Measurements from ENCODE around the gene AMER1. TPM values are rescaled to one million over a fixed set of nuclear protein-coding genes. Genes with fewer than 3 reads are reported as not detected.

Gene AMER1
- polyA plus RNA-seq, 4 donors, result 1.1 to 4.9 (median 1.9) TPM

DNA sequence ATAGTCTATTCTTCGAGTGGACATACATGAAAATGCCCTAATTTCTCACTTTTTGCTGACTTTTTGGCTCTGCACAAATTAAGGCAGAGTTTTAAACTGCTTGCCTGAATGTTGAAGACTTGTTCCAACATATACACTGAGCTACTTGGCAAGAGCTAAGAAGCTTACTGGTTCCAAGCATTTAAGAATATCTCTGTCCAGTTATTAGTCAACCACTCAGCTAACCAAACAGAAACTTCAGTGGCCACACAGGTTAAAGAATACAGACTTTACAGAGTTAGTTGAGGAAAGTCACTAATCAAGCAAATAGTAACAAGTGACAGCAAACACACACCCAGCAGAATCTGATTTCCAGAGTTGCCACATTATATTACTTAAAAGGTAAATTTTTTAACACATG, 35.5 kb downstream of the AMER1 start:
- H3K27me3 ChIP-seq (ENCODE audit: control insufficient read depth in 3 of 3, insufficient read depth in 3 of 3, low read length in 3 of 3), result no peaks in the 10 kb centered on the region
- no peak for FAIRE-seq
- no peak overlapping the region for H3K4me3 ChIP-seq (ENCODE audit: low read depth in 1 of 3, low read length in 3 of 3)
- DNase-seq, result no peak
- no peaks in the 10 kb centered on the region for H3K36me3 ChIP-seq (ENCODE audit: control insufficient read depth in 3 of 3, insufficient read depth in 2 of 3, low read depth in 1 of 3, low read length in 3 of 3)
- no peaks in the 10 kb centered on the region for H3K4me1 ChIP-seq (ENCODE audit: control insufficient read depth in 3 of 3, insufficient read depth in 2 of 3, low read depth in 1 of 3, low read length in 2 of 3)
- WGBS, 3 donors, result 63 to 70% (median 63%) methylated on average over 1 of the region's 1 CpG
- H3K27ac ChIP-seq (ENCODE audit: low read depth in 1 of 3, low read length in 2 of 3), result no peak overlapping the region
- H3K9me3 ChIP-seq (ENCODE audit: control insufficient read depth in 2 of 2, insufficient read depth in 1 of 2, low read depth in 1 of 2, low read length in 1 of 2), result no peaks in the 10 kb centered on the region

DNA sequence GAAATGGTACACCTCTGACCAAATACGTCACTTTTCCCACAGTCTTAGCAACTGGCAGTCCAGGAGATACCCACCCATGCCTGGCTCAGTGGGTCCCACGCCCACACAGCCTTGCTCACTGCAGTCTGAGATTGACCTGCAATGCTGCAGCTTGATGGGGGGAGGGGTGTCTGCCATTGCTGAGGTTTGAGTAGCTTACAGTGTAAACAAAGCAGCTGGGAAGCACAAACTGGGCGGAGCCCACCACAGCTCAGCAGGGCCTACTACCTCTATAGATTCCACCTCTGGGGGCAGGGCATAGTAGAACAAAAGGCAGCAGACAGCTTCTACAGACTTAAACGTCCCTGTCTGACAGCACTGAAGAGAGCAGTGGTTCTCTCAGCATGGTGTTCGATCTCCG, 52.7 kb downstream of the AMER1 start:
- no peak overlapping the region for H3K4me3 ChIP-seq (ENCODE audit: low read depth in 1 of 3, low read length in 3 of 3)
- H3K27me3 ChIP-seq (ENCODE audit: control insufficient read depth in 3 of 3, insufficient read depth in 3 of 3, low read length in 3 of 3), result no peaks in the 10 kb centered on the region
- no peak for DNase-seq
- H3K27ac ChIP-seq (ENCODE audit: low read depth in 1 of 3, low read length in 2 of 3), result no peak overlapping the region
- no peak for FAIRE-seq
- H3K4me1 ChIP-seq (ENCODE audit: control insufficient read depth in 3 of 3, insufficient read depth in 2 of 3, low read depth in 1 of 3, low read length in 2 of 3), result no peaks in the 10 kb centered on the region
- 62 to 81% (median 70%) methylated on average over 5 to 6 of the region's 6 CpGs for WGBS, 3 donors
- peaks cover 0 to 2% of the 10 kb centered on the region in 2 donors for H3K9me3 ChIP-seq (ENCODE audit: control insufficient read depth in 2 of 2, insufficient read depth in 1 of 2, low read depth in 1 of 2, low read length in 1 of 2)
- no peaks in the 10 kb centered on the region for H3K36me3 ChIP-seq (ENCODE audit: control insufficient read depth in 3 of 3, insufficient read depth in 2 of 3, low read depth in 1 of 3, low read length in 3 of 3)

DNA sequence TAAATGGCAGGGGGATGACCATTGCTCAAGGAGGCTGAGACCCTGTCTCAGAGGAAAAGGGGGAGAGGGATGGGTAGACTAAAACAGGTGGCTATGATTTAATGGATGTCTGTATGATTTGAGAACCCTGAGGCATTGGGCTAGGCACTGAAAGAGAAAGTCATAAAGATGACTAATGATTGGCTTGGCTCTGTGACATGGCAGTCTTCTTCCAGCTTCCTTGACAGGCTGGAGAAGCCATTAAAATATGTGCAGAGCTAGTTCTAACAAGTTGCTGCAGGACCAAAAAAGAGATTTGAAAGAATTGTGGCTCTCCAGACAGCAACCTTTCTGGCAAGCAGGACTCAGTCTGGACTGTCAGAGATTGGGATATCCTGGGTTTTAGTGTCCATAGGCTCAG, 53.6 kb downstream of the AMER1 start:
- H3K36me3 ChIP-seq (ENCODE audit: control insufficient read depth in 3 of 3, insufficient read depth in 2 of 3, low read depth in 1 of 3, low read length in 3 of 3), result no peaks in the 10 kb centered on the region
- peaks cover 0 to 4% of the 10 kb centered on the region in 2 donors for H3K9me3 ChIP-seq (ENCODE audit: control insufficient read depth in 2 of 2, insufficient read depth in 1 of 2, low read depth in 1 of 2, low read length in 1 of 2)
- no peaks in the 10 kb centered on the region for H3K27me3 ChIP-seq (ENCODE audit: control insufficient read depth in 3 of 3, insufficient read depth in 3 of 3, low read length in 3 of 3)
- no peaks in the 10 kb centered on the region for H3K4me1 ChIP-seq (ENCODE audit: control insufficient read depth in 3 of 3, insufficient read depth in 2 of 3, low read depth in 1 of 3, low read length in 2 of 3)
- no peak overlapping the region for H3K4me3 ChIP-seq (ENCODE audit: low read depth in 1 of 3, low read length in 3 of 3)
- DNase-seq (no peak), FAIRE-seq (no peak)
- H3K27ac ChIP-seq (ENCODE audit: low read depth in 1 of 3, low read length in 2 of 3), result no peak overlapping the region

GRCh38 chrX:64150775-64151174, 54.7 kb downstream of the AMER1 start:
- Histone ChIP-seq H3K4me3 (ENCODE audit: low read depth in 1 of 3, low read length in 3 of 3) (no peak overlapping the region), H3K4me1 (ENCODE audit: control insufficient read depth in 3 of 3, insufficient read depth in 2 of 3, low read depth in 1 of 3, low read length in 2 of 3) (no peaks in the 10 kb centered on the region), H3K27me3 (ENCODE audit: control insufficient read depth in 3 of 3, insufficient read depth in 3 of 3, low read length in 3 of 3) (no peaks in the 10 kb centered on the region), H3K27ac (ENCODE audit: low read depth in 1 of 3, low read length in 2 of 3) (no peak overlapping the region), H3K36me3 (ENCODE audit: control insufficient read depth in 3 of 3, insufficient read depth in 2 of 3, low read depth in 1 of 3, low read length in 3 of 3) (no peaks in the 10 kb centered on the region), H3K9me3 (ENCODE audit: control insufficient read depth in 2 of 2, insufficient read depth in 1 of 2, low read depth in 1 of 2, low read length in 1 of 2) (peaks cover 0 to 4% of the 10 kb centered on the region in 2 donors)
- 46 to 69% (median 66%) methylated on average over 2 of the region's 2 CpGs for WGBS, 3 donors
- FAIRE-seq (no peak), DNase-seq (no peak)

Other genes starting within 250 kb of the AMER1 start
- under 1 TPM in 2 of 4 donors, not detected in 2; 0.18 to 0.53 TPM for gene ASB12, start 24.9 kb upstream of the AMER1 start, polyA plus RNA-seq
- 1 to 10 TPM in 3 of 4 donors, under 1 TPM in 1; 0.67 to 2.5 (median 1.3) TPM for gene MTMR8, start 189.7 kb upstream of the AMER1 start, polyA plus RNA-seq

Measured in small intestine (tissue), 7 donors.